Transverse colon (tissue), 4 donors: ENCODE measurements around the gene OGT. TPM values are rescaled to one million over a fixed set of nuclear protein-coding genes. Genes with fewer than 3 reads are reported as not detected.

Experiments used
- DNase-seq: peaks from one replicate; pipeline ENCODE4 v3.0.0-alpha.2; 2019
- H3K27ac ChIP-seq, 4 donors: fragments of 200-600 bp; sonication (generic); 2 replicates each; pipeline ENCODE4 v1.5.1; 2016 to 2018; ENCODE audit warnings: inconsistent platforms in 4 of 4
- H3K27me3 ChIP-seq: fragments of 200-600 bp; sonication (generic); 2 replicates; pipeline ENCODE4 v1.5.1; 2017; ENCODE audit warnings: inconsistent platforms
- H3K36me3 ChIP-seq, 4 donors: fragments of 200-600 bp; sonication (generic); 2 replicates each; pipeline ENCODE4 v1.5.1; 2017 to 2019; ENCODE audit warnings: inconsistent platforms in 4 of 4
- H3K4me1 ChIP-seq, 4 donors: fragments of 200-600 bp; sonication (generic); 2 replicates each; pipeline ENCODE4 v1.5.1; 2017 to 2020; ENCODE audit warnings: inconsistent platforms in 4 of 4
- H3K4me3 ChIP-seq, 4 donors: fragments of 200-600 bp; sonication (generic); 1 replicate in 1 of 4; 2 replicates in 3 of 4; pipeline versions ENCODE4 v1.5.1 to v1.6.1; 2017 to 2019; ENCODE audit warnings: inconsistent platforms in 4 of 4
- H3K9me3 ChIP-seq, 2 donors: fragments of 200-600 bp; sonication (generic); 2 replicates each; pipeline ENCODE4 v1.5.1; 2017 to 2019; ENCODE audit warnings: inconsistent platforms in 2 of 2
- EP300 ChIP-seq: sonication (generic); formaldehyde crosslinking; IDR thresholded peaks from one replicate; pipeline ENCODE4 v1.6.1; 2017; ENCODE audit warnings: antibody characterized with exemption, low read depth
- POLR2A ChIP-seq: fragments of 450-650 bp; IDR thresholded peaks from one replicate; pipeline ENCODE4 v1.6.1; 2016; ENCODE audit warnings: antibody characterized with exemption, mild to moderate bottlenecking, moderate library complexity
- POLR2AphosphoS5 ChIP-seq, 3 donors: sonication (generic); formaldehyde crosslinking; IDR thresholded peaks; one replicate each; pipeline ENCODE4 v1.6.1; 2016; ENCODE audit warnings: antibody characterized with exemption in 3 of 3
- whole genome bisulfite sequencing, 2 donors: methylation state at CpG; one replicate each; pipeline ENCODE4 v1.1.5; 2018; ENCODE audit warnings: low coverage in 1 of 2; 5-methylcytosine and 5-hydroxymethylcytosine counted together
- in situ Hi-C, 4 donors: fragments of 200-750 bp; cut with MboI; loops; one replicate each; pipeline versions ENCODE4 v1.15.0 to v1.15.1; 2017; ENCODE audit warnings: low sequenced_read_pairs in 3 of 4, low pct_ligation_motif_present in 1 of 4, low pct_unique_long_range_greater_than_20kb in 1 of 4
- intact Hi-C: fragments of 100-400 bp; cut with DNase I; formaldehyde crosslinking; loops from one replicate; pipeline ENCODE4 v1.15.1; 2023; ENCODE audit warnings: low total_unique reads
- total RNA-seq, 4 donors: library from RNA; depleted of rRNA; stranded (reverse); fragments of >200 nt; gene quantifications; one replicate each; pipeline ENCODE4 v1.1.0, GENCODE V29; 2016
- TF ChIP-seq, protein P1 (sequence below), 5 experiments: fragments of 200-600 bp in 3 of 5; fragments of 450-650 bp in 2 of 5; sonication (generic) in 3 of 5; IDR thresholded peaks; 1 replicate in 2 of 5; 2 replicates in 3 of 5; pipeline ENCODE4 v1.5.1; 2016 to 2017; ENCODE audit warnings: antibody characterized with exemption in 5 of 5, inconsistent platforms in 3 of 5, mild to moderate bottlenecking in 2 of 5, moderate library complexity in 1 of 5

The OGT gene
- total RNA-seq, 4 donors from 2014 or later = 146 to 307 (median 237) TPM

DNA sequence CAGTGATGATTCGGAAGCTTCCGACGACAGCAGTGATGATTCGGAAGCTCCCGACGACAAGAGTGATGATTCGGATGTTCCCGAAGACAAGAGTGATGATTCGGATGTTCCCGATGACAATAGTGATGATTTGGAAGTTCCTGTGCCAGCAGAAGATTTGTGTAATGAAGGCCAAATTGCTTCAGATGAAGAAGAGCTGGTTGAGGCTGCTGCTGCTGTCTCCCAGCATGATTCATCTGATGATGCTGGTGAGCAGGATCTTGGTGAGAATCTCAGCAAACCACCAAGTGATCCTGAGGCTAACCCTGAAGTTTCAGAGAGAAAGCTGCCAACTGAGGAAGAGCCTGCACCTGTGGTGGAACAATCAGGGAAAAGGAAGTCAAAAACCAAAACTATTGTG is 71.2 kb downstream of the OGT start:
- no peak overlapping the region for H3K4me3 ChIP-seq
- intact Hi-C loops (no loop called here), in situ Hi-C loops (no loop called here)
- WGBS, 2 donors = 97% methylated on average over 10 of the region's 10 CpGs; no CpG with 5 or more reads in 1 of the 2 donors
- no peaks in the 10 kb centered on the region for H3K36me3 ChIP-seq
- H3K4me1 ChIP-seq = no peaks in the 10 kb centered on the region
- H3K27me3 ChIP-seq = no peaks in the 10 kb centered on the region
- H3K9me3 ChIP-seq = no peaks in the 10 kb centered on the region
- H3K27ac ChIP-seq = no peak overlapping the region
- no peak for DNase-seq
- TF ChIP-seq EP300 = no peak
- TF ChIP-seq POLR2A = no peak
- TF ChIP-seq POLR2AphosphoS5 (IDR thresholded peaks at IDR 0.05) = no peak
- TF ChIP-seq, protein P1, sequence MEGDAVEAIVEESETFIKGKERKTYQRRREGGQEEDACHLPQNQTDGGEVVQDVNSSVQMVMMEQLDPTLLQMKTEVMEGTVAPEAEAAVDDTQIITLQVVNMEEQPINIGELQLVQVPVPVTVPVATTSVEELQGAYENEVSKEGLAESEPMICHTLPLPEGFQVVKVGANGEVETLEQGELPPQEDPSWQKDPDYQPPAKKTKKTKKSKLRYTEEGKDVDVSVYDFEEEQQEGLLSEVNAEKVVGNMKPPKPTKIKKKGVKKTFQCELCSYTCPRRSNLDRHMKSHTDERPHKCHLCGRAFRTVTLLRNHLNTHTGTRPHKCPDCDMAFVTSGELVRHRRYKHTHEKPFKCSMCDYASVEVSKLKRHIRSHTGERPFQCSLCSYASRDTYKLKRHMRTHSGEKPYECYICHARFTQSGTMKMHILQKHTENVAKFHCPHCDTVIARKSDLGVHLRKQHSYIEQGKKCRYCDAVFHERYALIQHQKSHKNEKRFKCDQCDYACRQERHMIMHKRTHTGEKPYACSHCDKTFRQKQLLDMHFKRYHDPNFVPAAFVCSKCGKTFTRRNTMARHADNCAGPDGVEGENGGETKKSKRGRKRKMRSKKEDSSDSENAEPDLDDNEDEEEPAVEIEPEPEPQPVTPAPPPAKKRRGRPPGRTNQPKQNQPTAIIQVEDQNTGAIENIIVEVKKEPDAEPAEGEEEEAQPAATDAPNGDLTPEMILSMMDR (IDR thresholded peaks at IDR 0.05) = no peak

DNA sequence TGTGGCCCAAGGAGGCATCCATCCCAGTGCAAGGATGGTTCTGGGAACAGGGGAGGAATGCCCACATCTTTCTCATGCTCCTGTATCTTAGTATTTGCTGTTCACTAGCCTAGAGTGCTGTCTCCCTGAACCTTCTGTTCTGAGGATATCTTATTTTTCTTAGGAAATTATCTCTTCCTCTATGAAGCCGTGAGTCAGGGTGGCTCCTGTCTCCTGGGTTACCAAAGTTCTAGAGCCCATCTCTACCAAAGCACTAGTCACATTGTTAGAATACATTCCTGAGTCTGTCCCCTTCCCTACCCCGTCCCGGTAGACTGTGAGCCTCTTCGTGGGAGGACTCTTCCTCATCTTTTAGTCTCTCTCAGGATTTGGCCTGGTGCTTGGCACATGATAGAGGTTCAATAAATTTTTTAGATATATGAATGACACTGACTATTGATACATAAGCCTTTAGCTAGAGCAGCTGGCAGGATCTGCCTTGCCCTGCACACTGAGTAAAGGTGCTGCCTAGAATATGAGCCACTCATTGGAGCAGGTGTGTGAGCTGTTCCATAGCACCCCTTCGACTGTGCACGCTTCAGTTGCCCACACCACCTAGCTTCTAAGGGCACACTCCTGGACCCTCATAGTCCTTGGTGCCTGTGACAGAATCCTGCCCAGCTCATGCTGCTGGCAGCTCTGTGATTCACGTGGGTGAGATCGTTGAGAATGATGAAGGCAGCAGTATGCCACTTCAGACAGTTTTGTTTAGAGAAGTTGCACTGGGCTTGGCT is 72.1 kb downstream of the OGT start:
- Histone ChIP-seq H3K9me3 (no peaks in the 10 kb centered on the region), H3K4me1 (no peaks in the 10 kb centered on the region), H3K36me3 (no peaks in the 10 kb centered on the region), H3K4me3 (no peak overlapping the region), H3K27me3 (no peaks in the 10 kb centered on the region), H3K27ac (no peak overlapping the region)
- 85% methylated on average over 8 of the region's 8 CpGs; no CpG with 5 or more reads in 1 of the 2 donors for WGBS, 2 donors
- DNase-seq = no peak
- in situ Hi-C loops (no loop called here), intact Hi-C loops (no loop called here)
- TF ChIP-seq EP300 (no peak), POLR2A (no peak), POLR2AphosphoS5 (IDR thresholded peaks at IDR 0.05) (no peak)
- TF ChIP-seq, protein P1 (IDR thresholded peaks at IDR 0.05) = no peak

DNA sequence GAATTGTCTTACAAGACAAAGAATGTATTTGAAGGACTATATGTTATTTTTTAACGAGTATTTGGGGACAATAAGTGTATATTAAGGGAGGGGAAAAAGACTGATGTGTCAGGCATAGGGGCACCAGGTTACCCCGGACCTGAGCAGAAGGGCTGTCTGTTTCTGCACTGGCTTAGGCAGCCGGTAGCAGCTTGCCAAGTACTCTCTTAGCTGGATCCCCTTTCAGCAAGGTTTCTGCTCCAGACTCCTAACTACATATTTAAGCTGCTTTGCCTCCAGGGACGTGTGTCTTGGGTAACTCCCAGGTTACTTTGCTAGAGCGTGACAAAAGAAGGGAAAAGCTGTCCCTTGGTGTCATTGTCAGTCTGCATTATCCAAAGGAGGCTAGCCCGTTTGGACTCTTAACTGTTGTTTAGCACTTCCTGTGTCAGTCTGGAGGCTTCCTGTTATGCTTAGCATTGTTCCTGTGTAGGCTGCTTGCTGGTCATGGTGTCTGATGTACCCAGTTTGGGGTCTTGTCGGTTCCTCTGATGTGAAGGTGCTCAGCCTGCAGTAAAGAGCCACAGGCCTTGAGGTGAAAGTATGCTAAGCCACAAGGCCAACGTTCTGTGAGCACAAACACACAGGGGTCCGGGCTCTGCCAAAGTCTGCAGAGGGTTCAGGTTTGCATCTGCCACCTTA is 73.8 kb downstream of the OGT start:
- Histone ChIP-seq H3K4me1 (no peaks in the 10 kb centered on the region), H3K27ac (no peak overlapping the region), H3K9me3 (no peaks in the 10 kb centered on the region), H3K36me3 (peaks cover 0 to 6% (median 0%) of the 10 kb centered on the region in 4 donors), H3K4me3 (no peak overlapping the region), H3K27me3 (no peaks in the 10 kb centered on the region)
- 33 to 62% methylated on average over 1 to 9 of the region's 9 CpGs for WGBS, 2 donors
- TF ChIP-seq POLR2A (no peak), EP300 (no peak), POLR2AphosphoS5 (IDR thresholded peaks at IDR 0.05) (no peak)
- TF ChIP-seq, protein P1 (IDR thresholded peaks at IDR 0.05) = no peak
- intact Hi-C loops (no loop called here), in situ Hi-C loops (no loop called here)
- DNase-seq = no peak

DNA sequence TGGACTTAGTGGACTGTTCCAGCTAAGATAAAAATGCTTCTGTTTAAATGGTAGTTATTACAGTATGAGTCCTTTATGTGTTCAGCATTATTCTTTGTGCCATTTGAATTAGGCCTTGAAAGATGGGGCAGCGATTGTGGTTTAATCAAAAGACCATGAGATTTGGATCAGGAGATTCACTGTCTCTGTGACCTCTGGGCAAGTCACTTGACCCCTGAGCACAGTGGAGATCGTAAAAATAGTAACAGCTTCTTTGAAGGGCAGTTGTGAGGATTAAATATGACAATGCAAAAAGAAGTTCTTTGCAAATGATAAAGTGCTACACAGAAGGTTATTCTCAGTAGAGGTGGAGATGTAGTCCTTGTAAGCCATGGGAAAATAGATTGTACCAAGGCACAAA is 74.6 kb downstream of the OGT start:
- TF ChIP-seq, protein P1 (IDR thresholded peaks at IDR 0.05) = no peak
- TF ChIP-seq EP300 (no peak), POLR2A (no peak), POLR2AphosphoS5 (IDR thresholded peaks at IDR 0.05) (no peak)
- DNase-seq = no peak
- Histone ChIP-seq H3K27ac (no peak overlapping the region), H3K4me3 (no peak overlapping the region), H3K27me3 (no peaks in the 10 kb centered on the region), H3K9me3 (no peaks in the 10 kb centered on the region), H3K36me3 (peaks cover 0 to 6% (median 0%) of the 10 kb centered on the region in 4 donors), H3K4me1 (no peaks in the 10 kb centered on the region)
- 73 to 90% methylated on average over 2 of the region's 2 CpGs for WGBS, 2 donors
- in situ Hi-C loops (no loop called here), intact Hi-C loops (no loop called here)
